ENCODE results near the gene GIGYF2. TPM values are rescaled to one million over a fixed set of nuclear protein-coding genes. Genes with fewer than 3 reads are reported as not detected.

The GIGYF2 gene
- 10 to 100 TPM; 42.3 to 53.6 TPM for total RNA-seq

GRCh38 chr2:232697059-232697806, at the start of gene GIGYF2:
Gene GIGYF2 (plus strand): TSS chr2:232697331. CDS start chr2:232735198, 37,867 bp downstream.

GRCh38 chr2:232776435-232776834, 79.3 kb downstream of the GIGYF2 start, which contains the start of gene KCNJ13:
Gene KCNJ13 (minus strand): TSS chr2:232776565. CDS start chr2:232771362, 5,203 bp downstream.

GRCh38 chr2:232870018-232870765, 173.1 kb downstream of the GIGYF2 start, which contains the start of gene SNORC:
Gene SNORC (plus strand): TSS chr2:232870264. CDS start chr2:232870342, 78 bp downstream.

Small RNA genes lying within 50 kb of the gene (small RNA-seq; reads per million reads assigned to genes)
- gene RF00019 (0 reads per million in 2 donors), gene RN7SL359P (0 to 0.04 reads per million in 2 donors), gene RNU6-107P (0 reads per million in 2 donors)

Other genes starting within 250 kb of the GIGYF2 start
- gene ALPI, start 241.2 kb upstream of the GIGYF2 start, total RNA-seq: not detected
- not detected for gene ECEL1, start 209.5 kb upstream of the GIGYF2 start, total RNA-seq
- not detected for gene PRSS56, start 176.9 kb upstream of the GIGYF2 start, total RNA-seq
- gene CHRND, start 171.2 kb upstream of the GIGYF2 start, total RNA-seq: not detected
- gene CHRNG, start 157.6 kb upstream of the GIGYF2 start, total RNA-seq: not detected
- 1 to 10 TPM; 6.5 to 7.0 TPM for gene TIGD1, start 146.8 kb upstream of the GIGYF2 start, total RNA-seq
- gene EIF4E2, start 146.6 kb upstream of the GIGYF2 start, total RNA-seq: 10 to 100 TPM; 42.7 to 99.6 TPM
- under 1 TPM; 0.34 to 0.67 TPM for gene EFHD1, start 63.7 kb upstream of the GIGYF2 start, total RNA-seq
- 10 to 100 TPM; 11.3 to 78.8 TPM for gene KCNJ13, start 79.2 kb downstream of the GIGYF2 start, total RNA-seq
- gene SNORC, start 172.9 kb downstream of the GIGYF2 start, total RNA-seq: 1 to 10 TPM in 1 of 2 donors, under 1 TPM in 1; 0.33 to 2.8 TPM